Ectodermal cell (in vitro differentiated cells): ENCODE measurements around the gene MCL1.

ENCODE experiments used
- H3K27ac ChIP-seq: 2 replicates; pipeline ENCODE4 v1.7.0; 2013; ENCODE audit warnings: mild to moderate bottlenecking, low read depth, low read length; ENCODE audit not compliant: insufficient read depth, poor library complexity, severe bottlenecking
- H3K27me3 ChIP-seq: 2 replicates; pipeline ENCODE4 v1.7.0; 2013; ENCODE audit warnings: mild to moderate bottlenecking, low read length; ENCODE audit not compliant: insufficient read depth, control insufficient read depth, poor library complexity, severe bottlenecking
- H3K36me3 ChIP-seq: one replicate; pipeline ENCODE4 v1.7.0; 2013; ENCODE audit warnings: low read length; ENCODE audit not compliant: control insufficient read depth, insufficient read depth
- H3K4me1 ChIP-seq: one replicate; pipeline ENCODE4 v1.7.0; 2013; ENCODE audit warnings: low read length; ENCODE audit not compliant: control insufficient read depth, insufficient read depth
- H3K4me3 ChIP-seq: 2 replicates; pipeline ENCODE4 v1.7.0; 2013; ENCODE audit warnings: low read depth, low read length, control low read depth; ENCODE audit not compliant: insufficient read depth
- H3K9me3 ChIP-seq: 2 replicates; pipeline ENCODE4 v1.7.0; 2013; ENCODE audit warnings: mild to moderate bottlenecking, low read length, moderate library complexity; ENCODE audit not compliant: control insufficient read depth
- WGBS, 2 experiments: methylation state at CpG; one replicate each; pipeline ENCODE4 v1.1.7; 2013; ENCODE audit warnings: missing lambda C conversion rate in 2 of 2; 5-methylcytosine and 5-hydroxymethylcytosine counted together

The MCL1 gene

GRCh38 chr1:150579945-150580642 lies 684 bp upstream of the MCL1 start:
- Histone ChIP-seq H3K4me1 (peaks cover 17% of the 10 kb centered on the region), H3K4me3 (peak overlapping the region; percentile 96), H3K36me3 (peaks cover 20% of the 10 kb centered on the region), H3K9me3 (no peaks in the 10 kb centered on the region), H3K27me3 (no peaks in the 10 kb centered on the region), H3K27ac (peak overlapping the region; percentile 99)
- WGBS, 2 experiments, result 80 to 83% methylated on average over 14 to 15 of the region's 15 CpGs

GRCh38 chr1:150578272-150579109 lies 919 bp downstream of the MCL1 start:
- no peaks in the 10 kb centered on the region for H3K27me3 ChIP-seq
- peaks cover 32% of the 10 kb centered on the region for H3K36me3 ChIP-seq
- no peaks in the 10 kb centered on the region for H3K9me3 ChIP-seq
- peak overlapping the region; percentile 99 for H3K27ac ChIP-seq
- peaks cover 17% of the 10 kb centered on the region for H3K4me1 ChIP-seq
- H3K4me3 ChIP-seq, result peak overlapping the region; percentile 96
- 0 to 1% methylated on average over 50 of the region's 50 CpGs for WGBS, 2 experiments

- H3K27ac ChIP-seq, result peak overlapping the region; percentile 99
- H3K36me3 ChIP-seq, result peaks cover 40% of the 10 kb centered on the region
- WGBS, 2 experiments, result 2 to 4% methylated on average over 11 of the region's 11 CpGs
Observed at GRCh38 chr1:150577557-150578271, 1.7 kb downstream of the MCL1 start.

GRCh38 chr1:150576794-150577556 lies 2.4 kb downstream of the MCL1 start:
- WGBS, 2 experiments, result 43 to 53% methylated on average over 2 of the region's 2 CpGs
- Histone ChIP-seq H3K4me1 (peaks cover 17% of the 10 kb centered on the region), H3K27me3 (no peaks in the 10 kb centered on the region), H3K27ac (no peak overlapping the region), H3K9me3 (no peaks in the 10 kb centered on the region), H3K4me3 (peak overlapping the region; percentile 96), H3K36me3 (peaks cover 47% of the 10 kb centered on the region)

More at GRCh38 chr1:150577557-150578271, 1.7 kb downstream of the MCL1 start:
- no peaks in the 10 kb centered on the region for H3K9me3 ChIP-seq
- no peaks in the 10 kb centered on the region for H3K27me3 ChIP-seq
- H3K4me3 ChIP-seq, result peak overlapping the region; percentile 96
- H3K4me1 ChIP-seq, result peaks cover 17% of the 10 kb centered on the region

GRCh38 chr1:150576367-150576711 lies 3.1 kb downstream of the MCL1 start:
- H3K4me3 ChIP-seq, result peak overlapping the region; percentile 96
- H3K27ac ChIP-seq, result no peak overlapping the region
- H3K9me3 ChIP-seq, result no peaks in the 10 kb centered on the region
- H3K27me3 ChIP-seq, result no peaks in the 10 kb centered on the region
- WGBS, 2 experiments, result 33 to 63% methylated on average over 1 to 4 of the region's 4 CpGs
- H3K36me3 ChIP-seq, result peaks cover 51% of the 10 kb centered on the region
- peaks cover 17% of the 10 kb centered on the region for H3K4me1 ChIP-seq

- peak overlapping the region; percentile 96 for H3K4me3 ChIP-seq
- no peaks in the 10 kb centered on the region for H3K9me3 ChIP-seq
- H3K4me1 ChIP-seq, result peaks cover 17% of the 10 kb centered on the region
- no peaks in the 10 kb centered on the region for H3K27me3 ChIP-seq
- no peak overlapping the region for H3K27ac ChIP-seq
- peaks cover 51% of the 10 kb centered on the region for H3K36me3 ChIP-seq
- 53% methylated on average over 1 of the region's 1 CpG for WGBS, 2 experiments
Observed at GRCh38 chr1:150575518-150576366, 3.7 kb downstream of the MCL1 start.

- Histone ChIP-seq H3K36me3 (peaks cover 51% of the 10 kb centered on the region), H3K4me1 (peaks cover 17% of the 10 kb centered on the region), H3K27me3 (no peaks in the 10 kb centered on the region), H3K9me3 (no peaks in the 10 kb centered on the region), H3K27ac (no peak overlapping the region), H3K4me3 (peak overlapping the region; percentile 96)
- WGBS, 2 experiments, result 99% methylated on average over 3 to 4 of the region's 4 CpGs
Observed at GRCh38 chr1:150575072-150575489, 4.3 kb downstream of the MCL1 start.

- 91% methylated on average over 4 of the region's 6 CpGs for WGBS, 2 experiments
- Histone ChIP-seq H3K27me3 (no peaks in the 10 kb centered on the region), H3K4me1 (peaks cover 23% of the 10 kb centered on the region), H3K27ac (no peak overlapping the region), H3K36me3 (peaks cover 51% of the 10 kb centered on the region), H3K9me3 (no peaks in the 10 kb centered on the region), H3K4me3 (no peak overlapping the region)
Observed at GRCh38 chr1:150574260-150575071, 4.9 kb downstream of the MCL1 start.
